SU-DHL-6 (cell line): ENCODE data around the gene AK2.

Experiments used
- H2AFZ ChIP-seq: fragments of 200-600 bp; sonication (generic); 2 replicates; pipeline ENCODE4 v1.6.1; 2014; ENCODE audit warnings: low read depth, mild to moderate bottlenecking, moderate library complexity, mixed read lengths, antibody characterized with exemption, low read length; ENCODE audit not compliant: severe bottlenecking
- H3F3A ChIP-seq: fragments of 200-600 bp; shearing (Covaris generic); 2 replicates; pipeline ENCODE4 v1.6.0; 2016; ENCODE audit warnings: antibody characterized with exemption, mild to moderate bottlenecking; ENCODE audit not compliant: insufficient read depth
- H3K27ac ChIP-seq: fragments of 200-600 bp; sonication (generic); 2 replicates; pipeline ENCODE4 v1.5.1; 2016; ENCODE audit warnings: low read depth, mild to moderate bottlenecking, low read length, moderate library complexity, mixed read lengths
- H3K27me3 ChIP-seq: fragments of 200-600 bp; sonication (generic), shearing (Covaris generic); 2 replicates; pipeline ENCODE4 v1.6.0; 2014; ENCODE audit warnings: mild to moderate bottlenecking, low read length
- H3K36me3 ChIP-seq: fragments of 200-600 bp; sonication (generic); 2 replicates; pipeline ENCODE4 v1.6.1; 2014; ENCODE audit warnings: mild to moderate bottlenecking, low read length, mixed read lengths
- H3K4me2 ChIP-seq: fragments of 300-600, 200-600 bp; shearing (Covaris generic), sonication (generic); 2 replicates; pipeline ENCODE4 v1.6.0; 2014; ENCODE audit warnings: low read length, low read depth, mild to moderate bottlenecking; ENCODE audit not compliant: poor library complexity, severe bottlenecking
- H3K4me3 ChIP-seq: fragments of 200-600 bp; sonication (generic); 2 replicates; pipeline ENCODE4 v1.5.1; 2014; ENCODE audit warnings: antibody characterized with exemption, low read length, mild to moderate bottlenecking, mixed read lengths; ENCODE audit not compliant: insufficient read depth, poor library complexity, severe bottlenecking
- H3K79me2 ChIP-seq: fragments of 200-600 bp; sonication (generic); 2 replicates; pipeline ENCODE4 v1.6.1; 2014; ENCODE audit warnings: mild to moderate bottlenecking, low read length, moderate library complexity; ENCODE audit not compliant: insufficient read depth
- H3K9ac ChIP-seq: fragments of 200-600 bp; sonication (generic); 2 replicates; pipeline ENCODE4 v1.7.0; 2014; ENCODE audit warnings: mild to moderate bottlenecking, low read length
- H3K9me2 ChIP-seq: fragments of 200-600 bp; sonication (generic); replicated peaks from 2 replicates; pipeline ENCODE4 v1.6.1; 2014; ENCODE audit warnings: low read length; ENCODE audit not compliant: insufficient read depth
- H3K9me3 ChIP-seq: fragments of 200-600 bp; sonication (generic); 2 replicates; pipeline ENCODE4 v1.6.1; 2014; ENCODE audit warnings: low read length, mixed read lengths; ENCODE audit not compliant: insufficient read depth
- H4K20me1 ChIP-seq: fragments of 200-600 bp; sonication (generic); 2 replicates; pipeline ENCODE4 v1.6.1; 2014; ENCODE audit warnings: low read depth, mild to moderate bottlenecking, antibody characterized with exemption, low read length, moderate library complexity, mixed read lengths
- CTCF ChIP-seq: fragments of 200-600 bp; sonication (generic); IDR thresholded peaks from one replicate; pipeline ENCODE4 v1.5.1; 2017; ENCODE audit warnings: antibody characterized with exemption, mild to moderate bottlenecking, low read length, moderate library complexity; ENCODE audit not compliant: insufficient read depth, poor library complexity, severe bottlenecking
- EZH2phosphoT487 ChIP-seq: fragments of 200-600 bp; sonication (generic), shearing (Covaris generic); conservative IDR thresholded peaks from 2 replicates; pipeline ENCODE4 v1.6.1; 2018; ENCODE audit warnings: mild to moderate bottlenecking, antibody characterized with exemption, low read length, moderate library complexity, mixed read lengths

AK2 gene

DNA sequence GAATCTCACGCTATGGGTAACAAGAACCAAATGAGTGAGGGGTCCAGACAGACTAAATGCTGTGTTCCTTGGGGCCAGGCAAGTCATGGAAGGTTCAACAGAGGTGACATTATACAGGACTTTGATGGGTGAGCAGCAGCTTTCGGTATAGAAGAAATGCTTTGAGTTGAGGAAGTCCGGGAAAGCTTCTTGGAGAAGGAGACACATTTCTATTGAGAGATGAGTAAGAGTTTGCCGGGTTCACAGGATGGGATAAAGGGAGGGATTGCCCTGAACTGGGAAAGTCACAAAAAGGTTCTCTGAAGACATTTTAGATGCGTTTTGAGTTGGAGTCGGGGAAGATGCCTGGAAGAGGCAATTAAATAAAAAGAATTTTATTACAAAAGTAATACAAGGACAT is 43.7 kb upstream of the AK2 start:
- no peak overlapping the region for H3K27ac ChIP-seq
- H3K9me2 ChIP-seq = no peaks in the 10 kb centered on the region
- no peaks in the 10 kb centered on the region for H3K27me3 ChIP-seq
- H3K36me3 ChIP-seq = no peaks in the 10 kb centered on the region
- H3K9ac ChIP-seq = no peak overlapping the region
- TF ChIP-seq EZH2phosphoT487 (no peak), CTCF (no peak)
- peak overlapping the region; percentile 46 for H3K4me3 ChIP-seq
- H3K9me3 ChIP-seq = no peaks in the 10 kb centered on the region
- H4K20me1 ChIP-seq = no peaks in the 10 kb centered on the region
- no peaks in the 10 kb centered on the region for H3F3A ChIP-seq
- H2AFZ ChIP-seq = peak overlapping the region; percentile 49
- H3K4me2 ChIP-seq = peak overlapping the region; percentile 50
- no peaks in the 10 kb centered on the region for H3K79me2 ChIP-seq

GRCh38 chr1:33078030-33078591 is 41.4 kb upstream of the AK2 start:
- no peaks in the 10 kb centered on the region for H3F3A ChIP-seq
- no peaks in the 10 kb centered on the region for H3K9me2 ChIP-seq
- no peak overlapping the region for H3K27ac ChIP-seq
- TF ChIP-seq CTCF = no peak
- TF ChIP-seq EZH2phosphoT487 = no peak
- no peaks in the 10 kb centered on the region for H4K20me1 ChIP-seq
- H3K79me2 ChIP-seq = no peaks in the 10 kb centered on the region
- H3K4me3 ChIP-seq = no peak overlapping the region
- H3K36me3 ChIP-seq = no peaks in the 10 kb centered on the region
- no peak overlapping the region for H3K4me2 ChIP-seq
- no peak overlapping the region for H3K9ac ChIP-seq
- no peaks in the 10 kb centered on the region for H3K9me3 ChIP-seq
- no peak overlapping the region for H2AFZ ChIP-seq
- H3K27me3 ChIP-seq = no peaks in the 10 kb centered on the region

- Histone ChIP-seq H2AFZ (no peak overlapping the region), H3K9ac (no peak overlapping the region), H3K36me3 (no peaks in the 10 kb centered on the region), H4K20me1 (no peaks in the 10 kb centered on the region), H3K4me3 (no peak overlapping the region), H3K27ac (no peak overlapping the region), H3K27me3 (no peaks in the 10 kb centered on the region), H3K4me2 (no peak overlapping the region), H3K9me3 (no peaks in the 10 kb centered on the region), H3K79me2 (no peaks in the 10 kb centered on the region), H3F3A (no peaks in the 10 kb centered on the region), H3K9me2 (no peaks in the 10 kb centered on the region)
- no peak for TF ChIP-seq EZH2phosphoT487
Measured at GRCh38 chr1:33074193-33074945, 37.7 kb upstream of the AK2 start.

GRCh38 chr1:33072707-33073106 is 36.0 kb upstream of the AK2 start:
- Histone ChIP-seq H4K20me1 (no peaks in the 10 kb centered on the region), H3K27me3 (no peaks in the 10 kb centered on the region), H3K9me3 (no peaks in the 10 kb centered on the region), H3K9ac (no peak overlapping the region), H3K36me3 (no peaks in the 10 kb centered on the region), H3K27ac (no peak overlapping the region), H3K4me2 (no peak overlapping the region), H2AFZ (no peak overlapping the region), H3F3A (no peaks in the 10 kb centered on the region), H3K9me2 (no peaks in the 10 kb centered on the region), H3K4me3 (no peak overlapping the region), H3K79me2 (no peaks in the 10 kb centered on the region)
- TF ChIP-seq CTCF (no peak), EZH2phosphoT487 (no peak)
